Thyroid gland (tissue), 4 donors: ENCODE data around the gene GOLGA6A.

ENCODE experiments used
- POLR2A ChIP-seq, 2 donors: fragments of 450-650 bp; IDR thresholded peaks; one replicate each; pipeline ENCODE4 v1.6.1; 2017; ENCODE audit warnings: antibody characterized with exemption in 2 of 2, mild to moderate bottlenecking in 2 of 2, moderate library complexity in 1 of 2
- TF ChIP-seq, protein P1 (sequence below), 6 experiments: fragments of 200-600 bp in 3 of 6; fragments of 450-650 bp in 3 of 6; sonication (generic) in 3 of 6; IDR thresholded peaks; one replicate each; pipeline ENCODE4 v1.5.1; 2016 to 2019; ENCODE audit warnings: antibody characterized with exemption in 6 of 6, mild to moderate bottlenecking in 2 of 6, inconsistent platforms in 1 of 6, moderate library complexity in 1 of 6

DNA sequence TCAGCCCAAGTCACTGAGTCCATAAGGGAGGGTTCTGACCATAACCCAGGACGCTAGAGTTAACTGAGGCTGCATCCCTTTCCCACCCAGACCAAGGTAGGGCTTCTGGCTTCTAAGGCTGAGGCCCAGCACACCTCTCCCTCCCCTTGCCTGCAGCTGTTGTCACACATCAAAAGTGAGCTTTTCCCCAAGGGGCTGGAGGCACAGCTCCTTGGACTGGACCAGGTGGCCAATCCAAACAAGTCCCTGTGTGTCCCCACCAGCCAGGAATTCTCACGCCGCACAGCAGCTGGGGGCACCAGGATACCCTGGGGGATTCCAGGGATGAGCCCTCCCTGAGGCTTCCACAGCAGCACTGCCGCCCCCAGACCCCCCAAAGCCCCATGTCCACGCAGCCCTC lies 25.8 kb upstream of the GOLGA6A start:
- TF ChIP-seq, protein P1, sequence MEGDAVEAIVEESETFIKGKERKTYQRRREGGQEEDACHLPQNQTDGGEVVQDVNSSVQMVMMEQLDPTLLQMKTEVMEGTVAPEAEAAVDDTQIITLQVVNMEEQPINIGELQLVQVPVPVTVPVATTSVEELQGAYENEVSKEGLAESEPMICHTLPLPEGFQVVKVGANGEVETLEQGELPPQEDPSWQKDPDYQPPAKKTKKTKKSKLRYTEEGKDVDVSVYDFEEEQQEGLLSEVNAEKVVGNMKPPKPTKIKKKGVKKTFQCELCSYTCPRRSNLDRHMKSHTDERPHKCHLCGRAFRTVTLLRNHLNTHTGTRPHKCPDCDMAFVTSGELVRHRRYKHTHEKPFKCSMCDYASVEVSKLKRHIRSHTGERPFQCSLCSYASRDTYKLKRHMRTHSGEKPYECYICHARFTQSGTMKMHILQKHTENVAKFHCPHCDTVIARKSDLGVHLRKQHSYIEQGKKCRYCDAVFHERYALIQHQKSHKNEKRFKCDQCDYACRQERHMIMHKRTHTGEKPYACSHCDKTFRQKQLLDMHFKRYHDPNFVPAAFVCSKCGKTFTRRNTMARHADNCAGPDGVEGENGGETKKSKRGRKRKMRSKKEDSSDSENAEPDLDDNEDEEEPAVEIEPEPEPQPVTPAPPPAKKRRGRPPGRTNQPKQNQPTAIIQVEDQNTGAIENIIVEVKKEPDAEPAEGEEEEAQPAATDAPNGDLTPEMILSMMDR (IDR thresholded peaks at IDR 0.05) = no peak
- no peak for TF ChIP-seq POLR2A (IDR thresholded peaks at IDR 0.05)
